ENCODE measurements around the gene HLA-DRA. TPM values are rescaled to one million over a fixed set of nuclear protein-coding genes. Genes with fewer than 3 reads are reported as not detected.

The HLA-DRA gene
- total and polyA plus RNA-seq, 2 of the 4 experiments (the other 2 are of a cell fraction): not detected

DNA sequence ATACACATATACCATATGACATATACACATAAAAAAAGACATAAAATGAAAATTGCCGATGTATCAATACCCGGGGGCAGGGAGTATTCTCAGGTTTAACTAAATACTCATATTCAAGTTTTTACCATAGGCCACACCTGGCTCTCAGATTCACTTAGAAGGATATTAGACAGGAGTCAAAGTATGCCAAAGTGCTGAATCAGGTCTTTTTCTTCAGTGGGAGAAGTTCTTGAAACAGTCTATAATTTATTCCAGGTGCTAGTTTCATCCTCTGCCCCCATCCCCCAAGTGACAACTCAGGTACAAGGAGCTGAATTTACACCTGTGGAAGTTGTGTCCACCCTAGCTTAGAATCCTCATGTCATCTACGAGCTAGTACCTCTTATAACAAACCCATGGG lies 8.5 kb upstream of the HLA-DRA start:
- POLR2A ChIA-PET (ENCODE audit: unreplicated experiment): no interaction called here
- Histone ChIP-seq H2BK20ac (ENCODE audit: low read depth, low read length) (no peak overlapping the region), H2AFZ (replicated peaks; ENCODE audit: low read length, poor library complexity) (no peak overlapping the region), H2BK120ac (ENCODE audit: low read depth, low read length) (no peak overlapping the region), H3K9ac (ENCODE audit: low read depth, low read length) (no peak overlapping the region), H4K8ac (ENCODE audit: low read depth in 2 of 2, low read length in 2 of 2) (no peak overlapping the region), H3K4me2 (ENCODE audit: low read depth, low read length) (no peak overlapping the region), H2AK5ac (ENCODE audit: low read depth, low read length) (no peak overlapping the region), H3K4me1 (ENCODE audit: control insufficient read depth, insufficient read depth, low read length) (no peaks in the 10 kb centered on the region), H3K14ac (replicated peaks; ENCODE audit: low read depth, low read length) (no peak overlapping the region), H3K4ac (ENCODE audit: low read depth, low read length) (no peak overlapping the region), H3K79me1 (ENCODE audit: low read depth in 1 of 2, low read length in 2 of 2) (no peaks in the 10 kb centered on the region), H3K27me3 (ENCODE audit: control insufficient read depth, insufficient read depth, low read length) (no peaks in the 10 kb centered on the region; the same call in 1 of the 2 replicates), H3K23ac (ENCODE audit: low read depth, low read length) (no peak overlapping the region), H3K27ac (ENCODE audit: insufficient read depth, low read length) (no peak overlapping the region), H4K91ac (ENCODE audit: insufficient read depth, low read depth, low read length) (no peak overlapping the region), H4K5ac (ENCODE audit: low read depth, low read length) (no peak overlapping the region), H2AK9ac (replicated peaks; ENCODE audit: low read depth, low read length, poor library complexity) (no peak overlapping the region), H3K18ac (ENCODE audit: low read depth, low read length) (no peak overlapping the region), H3K9me1 (ENCODE audit: insufficient read depth, low read length) (no peaks in the 10 kb centered on the region), H3K9me3 (ENCODE audit: control insufficient read depth, insufficient read depth, low read length) (no peaks in the 10 kb centered on the region), H2BK5ac (ENCODE audit: low read depth, low read length, poor library complexity, severe bottlenecking) (no peak overlapping the region), H3K4me3 (ENCODE audit: insufficient read depth, low read depth, low read length) (no peak overlapping the region), H2BK15ac (ENCODE audit: low read depth, low read length) (no peak overlapping the region), H3K36me3 (ENCODE audit: control insufficient read depth, insufficient read depth, low read length) (no peaks in the 10 kb centered on the region), H3K56ac (ENCODE audit: extremely low read depth, insufficient read depth, low read length) (no peak overlapping the region), H4K20me1 (ENCODE audit: insufficient read depth, low read length) (no peaks in the 10 kb centered on the region)
- no CpG with 5 or more reads among the region's 3 CpGs for WGBS, 2 experiments (ENCODE audit: extremely low coverage in 2 of 2, insufficient read length in 1 of 2)
- no TSS peak for BruUV-seq (replicated peaks)
- TF ChIP-seq MAFK (IDR thresholded peaks at IDR 0.05; ENCODE audit: low read depth, low read length) (peak; percentile 86), RCOR1 (IDR thresholded peaks at IDR 0.05; ENCODE audit: insufficient replicate concordance, low read length) (no peak)
- no peak for DNase-seq
- intact Hi-C loops (cut with micrococcal nuclease): loop anchor here (5.0 kb wide), 3 partner anchors 271 to 436 kb away; no protein-coding TSS in a partner anchor
- CTCF ChIA-PET: interaction anchor here (0.5 kb wide), 1 partner anchor 41 kb away, joined by 3 read pairs; no protein-coding TSS in a partner anchor
- in situ Hi-C loops (cut with MboI; ENCODE audit: low sequenced_read_pairs): no loop called here
- no peak for ATAC-seq (ENCODE audit: low read depth)
- dilution Hi-C loops (cut with HindIII; ENCODE audit: low sequenced_read_pairs, unreplicated experiment): no loop called here
